Activated naive CD4-positive, alpha-beta T cell treated with anti-CD3 and anti-CD28 coated beads, Interleukin-2, amount 50 U/mL, for 16 hours (primary cell): ENCODE results near the gene SRGN.
A peak's percentile ranks its signal among the peaks of the same experiment; 100 is the strongest.
"Not testable (repeated sequence)": the region's sequence is repeated elsewhere in the genome, so short reads cannot be mapped to it uniquely, and the experiment has no call there.

Source experiments
- DNase-seq: peaks from one replicate; pipeline ENCODE4 v3.0.0-alpha.2; 2020

The SRGN gene, protein sequence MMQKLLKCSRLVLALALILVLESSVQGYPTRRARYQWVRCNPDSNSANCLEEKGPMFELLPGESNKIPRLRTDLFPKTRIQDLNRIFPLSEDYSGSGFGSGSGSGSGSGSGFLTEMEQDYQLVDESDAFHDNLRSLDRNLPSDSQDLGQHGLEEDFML

DNA sequence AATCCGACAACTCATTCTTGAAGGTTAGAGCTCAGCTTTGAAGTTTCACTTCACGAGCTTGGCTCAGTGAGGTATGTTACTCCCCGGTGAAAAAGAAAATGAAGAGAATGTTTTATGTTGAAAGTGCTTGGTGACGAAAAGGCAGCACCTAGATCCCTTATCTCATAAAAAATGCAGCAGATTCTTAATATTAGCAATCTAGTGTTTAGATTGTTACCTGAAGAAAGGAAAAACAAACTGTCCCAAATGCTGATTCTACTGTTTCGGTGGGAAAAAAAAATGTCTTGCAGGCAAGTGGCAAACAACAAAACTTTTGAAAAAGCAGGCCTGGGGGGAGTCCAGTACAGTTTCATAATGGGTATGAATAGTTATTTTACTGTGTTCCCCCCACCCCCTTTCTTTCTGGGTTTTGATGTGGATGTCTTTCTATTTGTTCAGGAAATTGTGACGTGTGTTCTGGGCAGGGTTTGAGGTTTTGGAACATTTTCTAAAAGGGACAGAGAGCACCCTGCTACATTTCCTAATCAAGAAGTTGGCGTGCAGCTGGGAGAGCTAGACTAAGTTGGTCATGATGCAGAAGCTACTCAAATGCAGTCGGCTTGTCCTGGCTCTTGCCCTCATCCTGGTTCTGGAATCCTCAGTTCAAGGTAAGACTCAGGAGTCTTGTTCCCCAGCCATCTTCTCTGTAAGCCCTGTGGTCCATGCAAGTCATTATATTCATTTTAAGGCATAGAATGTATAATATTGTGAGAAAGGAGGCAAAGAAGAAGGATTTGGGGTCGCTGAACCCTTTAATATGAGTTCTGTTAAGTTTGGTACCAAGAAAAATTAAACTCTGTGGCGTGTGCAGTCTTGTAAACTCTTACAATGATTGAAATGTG lies at the start of gene SRGN:
SRGN (plus strand) TSS at position 514 of the 881 bp plus-strand sequence; CDS start at position 569, 55 bp downstream.
- DNase-seq = peak; percentile 73

DNA sequence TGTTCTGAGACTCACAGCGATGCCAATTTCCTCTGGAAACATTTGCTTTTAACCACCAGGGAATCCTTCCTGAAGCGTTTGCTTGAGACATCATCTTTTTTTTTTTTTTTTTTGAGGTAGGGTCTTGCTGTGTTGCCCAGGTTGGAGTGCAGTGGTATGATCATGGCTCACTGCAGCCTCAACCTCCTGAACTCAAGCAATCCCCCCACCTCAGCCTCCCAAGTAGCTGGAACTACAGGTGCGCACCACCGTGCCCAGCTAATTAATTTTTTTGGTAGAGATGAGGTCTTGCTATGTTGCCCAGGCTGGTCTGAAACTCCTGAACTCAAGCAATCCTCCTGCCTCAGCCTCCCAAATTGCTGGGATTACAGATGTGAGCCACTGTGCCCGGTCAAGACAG lies 47.0 kb upstream of the SRGN start:
- DNase-seq = not testable (repeated sequence)

DNA sequence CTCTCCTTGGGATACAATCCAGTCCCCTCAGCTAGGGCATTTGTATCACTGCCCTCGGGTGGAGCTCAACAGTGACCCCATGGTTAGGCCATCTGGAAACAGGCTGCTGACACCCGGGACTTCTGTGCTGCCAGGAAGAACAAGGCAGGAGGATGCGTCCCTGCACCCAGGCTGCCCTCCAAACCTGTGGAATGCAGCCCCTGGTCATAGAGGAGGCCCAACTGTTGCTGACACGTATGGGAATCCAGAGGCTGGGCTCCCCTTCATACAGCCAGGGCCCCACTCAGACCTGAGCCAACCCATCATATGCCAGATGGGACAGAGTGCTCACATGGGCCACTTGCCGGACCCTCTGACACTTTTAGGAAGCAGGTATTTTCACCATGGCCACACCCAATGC lies 45.5 kb upstream of the SRGN start:
- DNase-seq = no peak

DNA sequence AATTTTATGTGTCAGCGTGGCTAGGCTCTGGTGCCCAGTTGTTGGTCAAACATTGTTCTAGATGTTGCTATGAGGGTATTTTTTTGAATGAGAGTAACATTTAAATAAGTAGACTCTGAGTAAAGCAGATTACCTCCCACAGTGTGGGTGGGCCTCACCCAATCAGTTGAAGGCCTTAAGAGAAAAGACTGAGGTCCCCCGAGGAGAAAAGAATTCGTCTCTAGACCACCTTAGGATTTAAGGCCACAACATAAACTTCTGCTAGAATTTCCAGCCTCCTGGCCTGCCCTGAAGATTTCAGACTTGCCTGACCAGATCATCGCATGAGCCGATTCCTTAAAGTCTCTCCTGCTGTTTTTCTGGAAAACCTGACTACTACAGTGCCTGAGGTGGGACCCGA lies 45.1 kb upstream of the SRGN start:
- DNase-seq = no peak

DNA sequence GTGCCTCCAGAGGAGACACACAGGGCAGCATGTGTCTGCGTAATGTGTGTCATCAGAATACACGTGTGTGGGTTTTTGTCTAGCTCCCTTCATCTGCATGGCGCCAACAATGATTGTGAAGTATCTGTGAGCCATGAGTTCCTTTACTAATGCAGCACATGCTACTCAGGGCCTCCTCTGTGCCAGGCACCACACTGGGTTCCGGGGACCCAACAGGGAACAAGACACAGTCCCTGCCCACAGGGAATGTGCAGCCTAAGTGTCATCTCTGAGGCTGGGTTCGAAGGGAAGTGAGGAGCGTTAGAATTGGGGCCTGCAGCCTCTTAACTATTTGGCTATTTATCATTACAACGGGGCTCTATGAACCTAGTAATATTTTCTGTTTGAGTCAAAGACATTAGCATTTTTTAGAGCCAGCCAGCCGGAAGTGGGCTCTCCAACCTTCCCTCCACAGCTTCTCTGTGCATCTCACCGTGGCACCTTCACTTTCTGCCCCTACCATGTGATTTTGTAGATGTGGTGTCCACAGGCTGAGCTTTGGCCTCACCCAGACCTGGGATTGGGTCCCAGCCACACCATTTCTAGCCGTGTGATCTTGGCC lies 43.9 kb upstream of the SRGN start:
- DNase-seq = no peak

DNA sequence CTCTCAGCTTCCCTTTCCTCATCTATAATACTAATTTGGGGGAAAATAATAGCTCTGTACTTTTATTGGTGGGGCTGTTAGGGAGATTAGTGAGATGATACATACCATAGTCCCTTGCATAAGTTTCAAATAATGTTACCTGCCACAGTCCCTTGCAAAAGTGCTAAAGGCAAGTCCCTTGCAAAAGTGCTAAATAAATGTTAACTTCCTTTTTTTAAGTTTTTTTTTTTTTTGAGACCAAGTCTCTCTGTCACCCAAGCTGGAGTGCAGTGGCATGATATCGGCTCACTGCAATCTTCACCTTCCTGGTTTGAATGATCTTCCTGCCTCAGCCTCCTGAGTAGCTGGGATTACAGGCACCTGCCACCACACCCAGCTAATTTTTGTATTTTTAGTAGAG lies 43.4 kb upstream of the SRGN start:
- no peak for DNase-seq

DNA sequence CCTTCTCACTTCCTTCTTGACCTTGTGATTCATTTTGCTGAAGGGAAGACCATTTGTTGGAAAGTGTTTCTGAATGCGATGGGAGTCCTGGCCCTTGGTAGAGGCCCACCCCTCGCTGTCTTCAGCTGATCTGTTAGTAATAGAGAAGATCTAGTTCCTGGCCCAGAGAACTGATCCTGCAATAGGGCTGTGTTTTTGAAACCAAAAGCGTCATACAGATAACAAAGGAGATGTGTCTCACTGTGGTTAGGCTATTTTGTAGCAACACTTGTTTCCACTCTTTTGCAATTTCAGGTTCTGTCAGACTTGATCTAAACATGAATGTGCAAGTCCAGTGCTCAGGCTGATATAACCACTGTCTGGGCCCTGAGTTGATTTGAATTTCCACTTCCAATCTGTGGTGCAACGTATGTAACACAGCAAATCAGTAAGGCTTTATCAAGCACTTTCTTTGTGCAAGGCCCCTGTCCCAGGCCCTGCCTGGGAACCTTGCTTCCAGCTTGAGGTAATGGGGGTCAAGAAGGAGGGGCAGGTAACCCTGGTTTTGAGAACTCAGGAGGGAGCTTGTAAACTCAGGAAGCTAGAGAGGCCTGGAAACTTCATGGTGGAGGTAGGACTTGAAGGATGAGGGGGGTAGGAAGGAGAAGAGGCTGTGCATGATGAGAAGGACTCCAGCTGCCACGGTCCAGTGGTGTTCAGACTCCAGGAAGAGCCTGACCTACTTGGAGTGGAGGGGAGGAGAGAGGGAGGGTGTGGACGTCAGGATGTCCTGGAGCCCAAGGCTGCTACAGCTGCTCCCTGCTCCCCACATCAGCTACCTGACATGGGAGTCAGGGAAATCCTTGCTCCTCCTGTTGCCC lies 42.2 kb upstream of the SRGN start:
- peak; percentile 31 for DNase-seq

- DNase-seq = no peak
Observed at GRCh38 chr10:69047111-69047832, 40.6 kb upstream of the SRGN start.

- no peak for DNase-seq
Observed at GRCh38 chr10:69048103-69048502, 39.8 kb upstream of the SRGN start.

DNA sequence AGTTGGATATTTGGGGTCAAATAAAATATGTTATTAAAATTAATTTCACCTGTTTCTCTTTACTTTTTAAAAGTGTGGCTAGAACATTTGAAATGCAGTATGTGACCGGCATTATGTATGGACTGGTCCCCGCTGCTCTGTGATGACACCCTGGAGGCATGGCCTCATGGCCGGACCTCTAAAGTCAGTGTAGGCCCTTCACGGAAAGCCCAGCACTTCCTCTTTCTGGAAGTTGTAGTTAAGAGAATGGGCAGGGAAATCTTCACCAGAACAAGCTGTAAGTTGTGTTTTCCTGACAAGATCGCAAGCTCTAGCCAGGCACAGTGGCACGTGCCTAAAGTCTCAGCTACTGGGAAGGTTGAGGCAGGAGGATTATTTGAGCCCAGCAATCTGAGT lies 38.3 kb upstream of the SRGN start:
- DNase-seq = no peak

- DNase-seq = no peak
Observed at GRCh38 chr10:69051303-69051702, 36.6 kb upstream of the SRGN start.

DNA sequence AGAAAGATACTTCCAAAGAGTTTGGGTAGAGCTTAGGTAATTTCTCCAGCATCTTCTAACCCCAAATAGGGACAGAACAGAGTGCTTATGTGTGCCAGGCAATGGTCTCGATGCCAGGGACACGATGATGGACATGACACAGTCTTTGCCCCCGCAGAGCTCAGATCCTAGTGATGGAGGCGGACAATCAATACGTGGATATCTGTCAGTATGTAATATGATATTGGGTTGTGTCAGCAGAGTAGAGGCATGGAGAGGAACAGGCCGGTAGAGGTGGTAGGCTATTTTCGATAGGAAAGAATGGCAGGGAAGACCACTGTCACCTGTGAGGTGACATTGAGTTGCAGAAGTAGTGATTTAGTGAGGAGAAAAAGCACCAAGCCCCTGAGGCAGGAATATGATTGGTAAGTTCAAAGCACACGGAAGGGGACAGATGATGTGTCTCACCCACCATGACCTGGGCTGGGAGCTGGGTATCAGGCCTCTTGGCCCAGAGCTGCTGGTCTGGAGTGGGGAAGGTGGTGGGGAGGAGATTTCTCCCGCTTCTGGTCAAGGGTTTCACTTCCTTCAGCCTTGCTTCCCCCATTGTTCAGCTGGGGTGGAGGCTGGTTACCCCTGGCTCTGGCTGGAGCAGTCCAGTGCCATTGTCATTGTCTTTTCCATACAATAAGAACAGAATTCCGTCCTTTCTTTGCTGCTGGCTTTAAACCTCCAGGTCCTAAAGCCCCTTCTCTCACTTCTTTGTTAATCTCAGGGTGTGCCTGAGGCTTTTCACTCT lies 36.0 kb upstream of the SRGN start:
- DNase-seq = no peak

- DNase-seq = no peak
Observed at GRCh38 chr10:69052736-69053135, 35.2 kb upstream of the SRGN start.

- no peak for DNase-seq
Observed at GRCh38 chr10:69055241-69055640, 32.7 kb upstream of the SRGN start.

DNA sequence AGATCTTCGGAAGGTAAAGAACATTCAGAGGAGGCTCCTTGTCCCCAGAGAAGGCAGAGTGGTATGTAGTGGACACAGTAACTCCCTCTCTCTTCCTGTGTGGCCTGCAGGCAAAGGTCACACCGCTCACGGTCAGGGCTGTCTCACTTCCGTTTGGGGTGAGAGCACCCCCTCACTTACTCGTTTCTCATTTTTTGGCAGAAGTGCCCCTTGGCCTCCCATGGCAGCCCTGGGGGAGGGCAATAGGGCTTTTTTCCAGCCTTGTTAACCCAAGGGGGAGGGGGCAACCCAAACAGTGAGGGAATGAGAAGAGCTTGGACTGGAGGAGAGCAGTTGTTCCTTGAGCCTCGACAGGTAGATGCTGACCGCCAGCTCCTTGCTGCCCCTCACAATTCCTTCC lies 31.8 kb upstream of the SRGN start:
- DNase-seq = no peak

DNA sequence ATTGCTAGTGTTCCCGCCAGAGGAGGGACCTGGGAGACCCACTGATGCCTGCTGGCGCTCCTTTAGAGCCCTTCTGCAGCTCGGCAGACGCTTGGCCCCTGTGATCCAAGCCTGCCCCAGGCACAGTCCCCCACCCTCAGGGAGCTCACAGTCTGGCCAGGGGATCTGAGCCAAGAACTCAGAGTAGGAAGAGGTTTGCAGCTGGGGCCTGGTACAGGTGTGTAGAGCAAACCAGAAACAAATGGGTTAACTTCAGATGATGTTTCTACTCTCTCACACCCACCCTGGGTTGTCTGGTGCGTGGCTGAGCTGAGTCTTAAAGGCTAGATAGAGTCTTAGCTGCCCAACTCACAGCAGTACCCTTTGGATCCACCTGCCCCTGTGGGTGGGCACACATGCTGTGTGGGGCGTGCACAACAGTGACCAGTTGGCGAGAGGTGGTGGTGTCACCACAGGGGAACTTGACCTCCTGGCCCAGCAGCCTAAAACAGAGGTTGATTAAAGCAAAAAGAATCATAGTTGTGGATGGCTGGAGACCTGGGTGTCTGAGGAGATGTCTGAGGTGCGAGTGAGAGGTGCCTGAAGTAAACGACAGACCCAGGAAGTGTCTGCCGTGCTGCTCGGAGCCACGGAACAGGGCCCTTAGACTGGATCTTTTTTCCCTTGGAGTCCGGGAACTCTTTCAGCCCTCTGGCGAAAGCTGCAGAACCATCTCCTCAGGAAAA lies 31.2 kb upstream of the SRGN start:
- DNase-seq = no peak

DNA sequence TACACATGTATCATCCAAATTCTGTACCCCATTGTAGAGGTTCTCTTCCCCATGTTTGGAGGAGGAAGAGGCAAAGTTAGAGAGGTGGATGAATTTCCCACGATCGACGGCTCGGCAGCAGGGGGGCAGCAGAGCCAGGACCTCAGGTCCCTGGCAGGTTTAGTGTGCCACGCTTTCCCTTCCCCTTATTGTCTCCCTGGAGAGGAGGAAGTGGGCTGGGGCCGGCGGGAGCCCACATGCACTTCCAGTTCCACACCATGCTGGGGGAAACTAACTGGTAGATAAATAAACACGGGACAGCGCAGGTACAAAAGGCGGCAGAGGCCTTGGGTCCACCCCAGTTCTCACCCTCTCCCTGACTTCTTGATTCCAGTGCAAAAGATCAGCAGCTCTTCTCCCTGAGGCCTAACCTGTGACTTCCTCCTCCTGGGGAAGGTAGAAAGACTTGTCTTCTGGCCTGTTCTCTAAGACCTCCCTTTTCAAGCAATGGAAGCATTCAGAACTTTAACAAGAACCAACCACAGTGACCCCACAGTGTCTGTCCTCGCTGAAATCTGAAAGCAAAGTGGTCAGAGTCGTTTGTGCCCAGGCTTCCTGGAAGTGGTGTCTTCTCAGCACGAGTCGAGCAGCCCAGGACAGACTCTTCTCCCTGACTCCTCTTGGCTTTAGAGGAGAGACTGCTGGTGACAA lies 30.5 kb upstream of the SRGN start:
- DNase-seq = no peak

GRCh38 chr10:69057951-69058297 lies 30.0 kb upstream of the SRGN start:
- DNase-seq = no peak

- no peak for DNase-seq
Observed at GRCh38 chr10:69060127-69060798, 27.6 kb upstream of the SRGN start.
